HepG2 (cell line): ENCODE measurements around the gene CCND1. TPM values are rescaled to one million over a fixed set of nuclear protein-coding genes. Genes with fewer than 3 reads are reported as not detected.

Experiments
- AGO1 ChIP-seq: fragments of 200-400 bp; formaldehyde crosslinking; IDR thresholded peaks from 2 replicates; pipeline ENCODE4 v1.6.1; 2017; ENCODE audit warnings: mild to moderate bottlenecking, low read depth, low read length, moderate library complexity; ENCODE audit not compliant: poor library complexity, severe bottlenecking
- AGO2 ChIP-seq: fragments of 200-400 bp; formaldehyde crosslinking; optimal IDR thresholded peaks from 2 replicates; pipeline ENCODE3; 2017; ENCODE audit warnings: mild to moderate bottlenecking, low read depth, low read length, moderate library complexity
- CBX5 ChIP-seq: sonication (generic); formaldehyde crosslinking; IDR thresholded peaks from 2 replicates; pipeline ENCODE4 v1.4.0; 2020; ENCODE audit warnings: missing genetic modification reagents, borderline replicate concordance
- CC2D1A ChIP-seq: sonication (generic); formaldehyde crosslinking; IDR thresholded peaks from 2 replicates; pipeline ENCODE4 v1.8.1; 2023; ENCODE audit warnings: mild to moderate bottlenecking, missing genetic modification reagents
- FOXO1 ChIP-seq: sonication (generic); formaldehyde crosslinking; IDR thresholded peaks from 2 replicates; pipeline ENCODE4 v1.4.0; 2020; ENCODE audit warnings: missing genetic modification reagents
- IRX3 ChIP-seq: sonication (generic); formaldehyde crosslinking; IDR thresholded peaks from 2 replicates; pipeline ENCODE4 v1.8.1; 2023; ENCODE audit warnings: mild to moderate bottlenecking, low read depth, missing genetic modification reagents, borderline replicate concordance
- KAT7 ChIP-seq: IDR thresholded peaks from 2 replicates; pipeline ENCODE4 v1.6.1; 2018; ENCODE audit warnings: borderline replicate concordance, missing compliant biosample characterization
- MIER3 ChIP-seq: IDR thresholded peaks from 2 replicates; pipeline ENCODE4 v1.6.1; 2016; ENCODE audit warnings: missing compliant biosample characterization, borderline replicate concordance
- MLLT10 ChIP-seq: sonication (generic); formaldehyde crosslinking; IDR thresholded peaks from 2 replicates; pipeline ENCODE4 v1.4.0; 2020; ENCODE audit warnings: missing genetic modification reagents
- PHF8 ChIP-seq: sonication (generic); formaldehyde crosslinking; IDR thresholded peaks from 2 replicates; pipeline ENCODE4 v1.5.0; 2020; ENCODE audit warnings: missing genetic modification reagents
- SALL1 ChIP-seq: sonication (generic); formaldehyde crosslinking; IDR thresholded peaks from 2 replicates; pipeline ENCODE4 v1.8.0; 2022; ENCODE audit warnings: mild to moderate bottlenecking, missing genetic modification reagents
- STAG1 ChIP-seq: sonication (generic); formaldehyde crosslinking; IDR thresholded peaks from 2 replicates; pipeline ENCODE4 v1.4.0; 2020; ENCODE audit warnings: missing genetic modification reagents
- TAF1 ChIP-seq: sonication (generic); formaldehyde crosslinking; IDR thresholded peaks from 2 replicates; pipeline ENCODE4 v1.4.0; 2020; ENCODE audit warnings: missing genetic modification reagents
- THAP11 ChIP-seq: IDR thresholded peaks from 2 replicates; pipeline ENCODE4 v1.6.1; 2016; ENCODE audit warnings: missing biosample characterization, missing genetic modification reagents
- ZBTB7A ChIP-seq: sonication (generic); formaldehyde crosslinking; IDR thresholded peaks from 2 replicates; pipeline ENCODE4 v1.8.0; 2022; ENCODE audit warnings: mild to moderate bottlenecking, missing genetic modification reagents
- ZMYM4 ChIP-seq: sonication (generic); formaldehyde crosslinking; IDR thresholded peaks from 2 replicates; pipeline ENCODE4 v1.8.1; 2023; ENCODE audit warnings: mild to moderate bottlenecking, missing genetic modification reagents
- ZNF225 ChIP-seq: sonication (generic); formaldehyde crosslinking; IDR thresholded peaks from 2 replicates; pipeline ENCODE4 v1.4.0; 2020; ENCODE audit warnings: mild to moderate bottlenecking, missing genetic modification reagents
- ZNF468 ChIP-seq: sonication (generic); formaldehyde crosslinking; IDR thresholded peaks from 2 replicates; pipeline ENCODE4 v1.8.0; 2022; ENCODE audit warnings: mild to moderate bottlenecking, moderate library complexity, missing genetic modification reagents
- ZNF543 ChIP-seq: sonication (generic); formaldehyde crosslinking; IDR thresholded peaks from 2 replicates; pipeline ENCODE4 v1.4.0; 2020; ENCODE audit warnings: mild to moderate bottlenecking, missing genetic modification reagents
- ZNF549 ChIP-seq: sonication (generic); formaldehyde crosslinking; IDR thresholded peaks from 2 replicates; pipeline ENCODE4 v1.5.0; 2020; ENCODE audit warnings: missing genetic modification reagents
- ZNF713 ChIP-seq: sonication (generic); formaldehyde crosslinking; IDR thresholded peaks from 2 replicates; pipeline ENCODE4 v1.4.0; 2020; ENCODE audit warnings: mild to moderate bottlenecking, missing genetic modification reagents
- ZNF747 ChIP-seq: sonication (generic); formaldehyde crosslinking; IDR thresholded peaks from 2 replicates; pipeline ENCODE4 v1.8.1; 2023; ENCODE audit warnings: missing genetic modification reagents, mild to moderate bottlenecking, borderline replicate concordance
- ZNF781 ChIP-seq: sonication (generic); formaldehyde crosslinking; IDR thresholded peaks from 2 replicates; pipeline ENCODE4 v1.5.1; 2020; ENCODE audit warnings: borderline replicate concordance, mild to moderate bottlenecking, missing genetic modification reagents; ENCODE audit errors: not compliant biosample characterization
- ZNF788 ChIP-seq: sonication (generic); formaldehyde crosslinking; IDR thresholded peaks from 2 replicates; pipeline ENCODE4 v1.5.0; 2020; ENCODE audit warnings: mild to moderate bottlenecking, missing genetic modification reagents, borderline replicate concordance
- polyA plus RNA-seq, 8 experiments: library from polyadenylated mRNA; depleted of rRNA in 3 of 8; stranded (reverse) in 7 of 8; unstranded in 1 of 8; fragments of >200 nt; fragmentation: Illumina TruSeq in 4 of 8; extraction: Trizol in 4 of 8; gene quantifications; 2 replicates each; pipeline versions ENCODE4 v1.2.1 to v1.2.3, GENCODE V29; 2011 to 2016; ENCODE audit warnings: low read depth in 4 of 8, missing spikeins in 1 of 8, mixed read lengths in 1 of 8; ENCODE audit not compliant: insufficient read depth in 1 of 8
- total RNA-seq, 5 experiments: library from RNA; depleted of rRNA; stranded (reverse); fragments of >200 nt; fragmentation: Illumina TruSeq; extraction: Trizol; gene quantifications; 2 replicates each; pipeline ENCODE4 v1.2.3, GENCODE V29; 2016; ENCODE audit warnings: low read depth in 1 of 5
- TF ChIP-seq, protein P1 (sequence below): sonication (generic); formaldehyde crosslinking; IDR thresholded peaks from 2 replicates; pipeline ENCODE4 v1.8.1; 2023; ENCODE audit warnings: missing genetic modification reagents, mild to moderate bottlenecking, borderline replicate concordance
- TF ChIP-seq, protein P2 (sequence below): sonication (generic); formaldehyde crosslinking; IDR thresholded peaks from 2 replicates; pipeline ENCODE4 v1.4.0; 2020; ENCODE audit warnings: missing genetic modification reagents
- TF ChIP-seq, protein P3 (sequence below): sonication (generic); formaldehyde crosslinking; IDR thresholded peaks from 2 replicates; pipeline ENCODE4 v1.4.0; 2020; ENCODE audit warnings: mild to moderate bottlenecking, missing genetic modification reagents

The CCND1 gene
- total and polyA plus RNA-seq, 2 of the 13 experiments (the other 11 are each of a cell fraction or from before 2014, with no cell fraction given), result 107 to 136 TPM

DNA sequence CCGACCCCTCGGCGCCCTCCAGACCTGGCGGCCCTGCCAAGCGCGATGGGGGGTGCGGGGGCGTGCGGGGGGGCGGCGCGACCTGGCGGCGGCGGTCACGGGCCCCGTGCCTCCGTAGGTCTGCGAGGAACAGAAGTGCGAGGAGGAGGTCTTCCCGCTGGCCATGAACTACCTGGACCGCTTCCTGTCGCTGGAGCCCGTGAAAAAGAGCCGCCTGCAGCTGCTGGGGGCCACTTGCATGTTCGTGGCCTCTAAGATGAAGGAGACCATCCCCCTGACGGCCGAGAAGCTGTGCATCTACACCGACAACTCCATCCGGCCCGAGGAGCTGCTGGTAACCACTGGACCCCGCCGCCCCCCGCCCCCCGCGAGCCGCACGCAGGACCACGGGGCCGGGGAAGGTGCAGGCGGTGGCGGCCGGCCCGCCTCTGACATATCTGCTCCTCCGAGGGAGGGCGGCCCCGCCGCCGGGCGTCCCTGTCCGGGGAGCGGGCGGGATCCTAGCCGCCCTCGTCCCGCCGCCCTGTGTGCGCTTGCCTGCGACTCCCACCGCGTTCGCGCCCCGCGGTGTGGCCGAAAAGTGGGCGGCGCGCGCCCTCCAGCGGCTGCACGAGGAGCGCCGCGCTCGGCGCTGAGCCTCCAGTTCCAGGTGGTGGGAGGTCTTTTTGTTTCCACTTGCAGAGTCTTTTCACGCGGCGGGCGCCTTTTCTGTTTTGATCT, 2.1 kb downstream of the CCND1 start (continued):
- TF ChIP-seq ZMYM4 (CRISPR knock-in tag) (peak; percentile 32; the same call in 1 of the 2 replicates), ZNF549 (CRISPR knock-in tag) (no peak), IRX3 (CRISPR knock-in tag) (0 out of 2 replicates have a peak, but pooled peaks have one; percentile 55), ZNF788 (CRISPR knock-in tag) (peak; percentile 26; the same call in 1 of the 2 replicates), STAG1 (CRISPR knock-in tag) (peak; percentile 94), KAT7 (CRISPR knock-in tag) (peak; percentile 74; the same call in 1 of the 2 replicates), TAF1 (peak; percentile 8; the same call in 1 of the 2 replicates), SALL1 (CRISPR knock-in tag) (peak; percentile 42), CC2D1A (no peak), ZNF781 (CRISPR knock-in tag) (no peak), ZNF468 (CRISPR knock-in tag) (no peak), AGO1 (peak; percentile 63), CBX5 (CRISPR knock-in tag) (0 out of 2 replicates have a peak, but pooled peaks have one; percentile 21), ZBTB7A (CRISPR knock-in tag) (peak; percentile 90), AGO2 (peak; percentile 64), MLLT10 (CRISPR knock-in tag) (no peak), ZNF747 (peak; percentile 42; the same call in 1 of the 2 replicates), MIER3 (peak; percentile 33; the same call in 1 of the 2 replicates), THAP11 (CRISPR knock-in tag) (0 out of 2 replicates have a peak, but pooled peaks have one; percentile 32), PHF8 (0 out of 2 replicates have a peak, but pooled peaks have one; percentile 20), ZNF225 (CRISPR knock-in tag) (0 out of 2 replicates have a peak, but pooled peaks have one; percentile 12), ZNF713 (CRISPR knock-in tag) (no peak), ZNF543 (CRISPR knock-in tag) (peak; percentile 79), FOXO1 (0 out of 2 replicates have a peak, but pooled peaks have one; percentile 23)
- TF ChIP-seq, protein P1, sequence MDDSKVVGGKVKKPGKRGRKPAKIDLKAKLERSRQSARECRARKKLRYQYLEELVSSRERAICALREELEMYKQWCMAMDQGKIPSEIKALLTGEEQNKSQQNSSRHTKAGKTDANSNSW (CRISPR knock-in tag), result 0 out of 2 replicates have a peak, but pooled peaks have one; percentile 42
- TF ChIP-seq, protein P2, sequence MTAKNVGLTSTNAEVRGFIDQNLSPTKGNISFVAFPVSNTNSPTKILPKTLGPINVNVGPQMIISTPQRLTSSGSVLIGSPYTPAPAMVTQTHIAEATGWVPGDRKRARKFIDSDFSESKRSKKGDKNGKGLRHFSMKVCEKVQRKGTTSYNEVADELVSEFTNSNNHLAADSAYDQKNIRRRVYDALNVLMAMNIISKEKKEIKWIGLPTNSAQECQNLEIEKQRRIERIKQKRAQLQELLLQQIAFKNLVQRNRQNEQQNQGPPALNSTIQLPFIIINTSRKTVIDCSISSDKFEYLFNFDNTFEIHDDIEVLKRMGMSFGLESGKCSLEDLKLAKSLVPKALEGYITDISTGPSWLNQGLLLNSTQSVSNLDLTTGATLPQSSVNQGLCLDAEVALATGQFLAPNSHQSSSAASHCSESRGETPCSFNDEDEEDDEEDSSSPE, result peak; percentile 84
- TF ChIP-seq, protein P3, sequence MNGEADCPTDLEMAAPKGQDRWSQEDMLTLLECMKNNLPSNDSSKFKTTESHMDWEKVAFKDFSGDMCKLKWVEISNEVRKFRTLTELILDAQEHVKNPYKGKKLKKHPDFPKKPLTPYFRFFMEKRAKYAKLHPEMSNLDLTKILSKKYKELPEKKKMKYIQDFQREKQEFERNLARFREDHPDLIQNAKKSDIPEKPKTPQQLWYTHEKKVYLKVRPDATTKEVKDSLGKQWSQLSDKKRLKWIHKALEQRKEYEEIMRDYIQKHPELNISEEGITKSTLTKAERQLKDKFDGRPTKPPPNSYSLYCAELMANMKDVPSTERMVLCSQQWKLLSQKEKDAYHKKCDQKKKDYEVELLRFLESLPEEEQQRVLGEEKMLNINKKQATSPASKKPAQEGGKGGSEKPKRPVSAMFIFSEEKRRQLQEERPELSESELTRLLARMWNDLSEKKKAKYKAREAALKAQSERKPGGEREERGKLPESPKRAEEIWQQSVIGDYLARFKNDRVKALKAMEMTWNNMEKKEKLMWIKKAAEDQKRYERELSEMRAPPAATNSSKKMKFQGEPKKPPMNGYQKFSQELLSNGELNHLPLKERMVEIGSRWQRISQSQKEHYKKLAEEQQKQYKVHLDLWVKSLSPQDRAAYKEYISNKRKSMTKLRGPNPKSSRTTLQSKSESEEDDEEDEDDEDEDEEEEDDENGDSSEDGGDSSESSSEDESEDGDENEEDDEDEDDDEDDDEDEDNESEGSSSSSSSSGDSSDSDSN (CRISPR knock-in tag), result peak; percentile 67; the same call in 1 of the 2 replicates
